PC-3 (cell line): ENCODE measurements around the gene RNU1-4.
"Not testable (repeated sequence)": the region's sequence is repeated elsewhere in the genome, so short reads cannot be mapped to it uniquely, and the experiment has no call there.

Experiments
- CTCF ChIP-seq: fragments of 300-600 bp; sonication (generic); conservative IDR thresholded peaks from 2 replicates; pipeline ENCODE4 v1.5.1; 2017; ENCODE audit warnings: antibody characterized with exemption, low read depth, mild to moderate bottlenecking, low read length
- EZH2 ChIP-seq: fragments of 300-600 bp; sonication (generic); IDR thresholded peaks from one replicate; pipeline ENCODE4 v1.6.1; 2017; ENCODE audit warnings: antibody characterized with exemption, mild to moderate bottlenecking, low read length; ENCODE audit not compliant: unreplicated experiment
- EZH2phosphoT487 ChIP-seq: fragments of 300-600 bp; sonication (generic); IDR thresholded peaks from 2 replicates; pipeline ENCODE4 v1.6.1; 2018; ENCODE audit warnings: mild to moderate bottlenecking, antibody characterized with exemption, low read length, borderline replicate concordance

GRCh38 chr1:16752770-16753169 is 12.5 kb downstream of the RNU1-4 start:
- TF ChIP-seq CTCF, EZH2, EZH2phosphoT487: not testable (repeated sequence)
